ENCODE data around the gene CUX1.

Gene CUX1

GRCh38 chr7:101875283-101875846, 57.9 kb downstream of the CUX1 start:
- no peak for TF ChIP-seq GATA2 (IDR thresholded peaks at IDR 0.05; ENCODE audit: low read depth, low read length)
- no peak for TF ChIP-seq GATA3 (IDR thresholded peaks at IDR 0.05; ENCODE audit: low read depth, low read length)

GRCh38 chr7:101877882-101878591, 60.6 kb downstream of the CUX1 start:
- TF ChIP-seq GATA2 (IDR thresholded peaks at IDR 0.05; ENCODE audit: low read depth, low read length) (no peak), GATA3 (IDR thresholded peaks at IDR 0.05; ENCODE audit: low read depth, low read length) (no peak)

- no peak for TF ChIP-seq GATA3 (IDR thresholded peaks at IDR 0.05; ENCODE audit: low read depth, low read length)
- TF ChIP-seq GATA2 (IDR thresholded peaks at IDR 0.05; ENCODE audit: low read depth, low read length) = no peak
These were observed 61.5 kb downstream of the CUX1 start for GRCh38 chr7:101878938-101879337.

DNA sequence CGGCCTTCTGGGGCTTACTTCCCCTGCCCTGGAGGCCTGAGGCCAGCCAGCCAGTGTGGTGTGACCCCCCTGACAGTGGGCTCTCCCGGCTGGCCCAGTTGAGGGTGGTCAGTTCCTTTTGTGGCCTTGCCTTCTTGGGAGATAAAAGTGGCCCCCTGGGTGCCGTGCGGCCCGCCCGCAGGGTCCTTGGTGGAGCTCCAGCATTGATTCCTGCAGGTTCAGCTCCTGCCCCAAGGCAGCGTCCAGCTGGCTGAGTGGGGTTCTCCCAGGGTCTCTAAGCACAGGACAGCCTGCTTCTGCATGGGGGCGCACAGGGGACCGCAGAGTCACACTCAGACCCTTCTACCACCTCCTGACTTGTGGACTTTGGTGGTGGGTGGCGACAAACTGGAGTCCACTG, 62.1 kb downstream of the CUX1 start:
- TF ChIP-seq GATA3 (IDR thresholded peaks at IDR 0.05; ENCODE audit: low read depth, low read length) = no peak
- TF ChIP-seq GATA2 (IDR thresholded peaks at IDR 0.05; ENCODE audit: low read depth, low read length) = no peak

GRCh38 chr7:101880282-101881054, 63.0 kb downstream of the CUX1 start:
- TF ChIP-seq GATA3 (IDR thresholded peaks at IDR 0.05; ENCODE audit: low read depth, low read length) = no peak
- no peak for TF ChIP-seq GATA2 (IDR thresholded peaks at IDR 0.05; ENCODE audit: low read depth, low read length)

- TF ChIP-seq GATA3 (IDR thresholded peaks at IDR 0.05; ENCODE audit: low read depth, low read length) = no peak
- TF ChIP-seq GATA2 (IDR thresholded peaks at IDR 0.05; ENCODE audit: low read depth, low read length) = no peak
These were observed 64.6 kb downstream of the CUX1 start for GRCh38 chr7:101882005-101882421.

DNA sequence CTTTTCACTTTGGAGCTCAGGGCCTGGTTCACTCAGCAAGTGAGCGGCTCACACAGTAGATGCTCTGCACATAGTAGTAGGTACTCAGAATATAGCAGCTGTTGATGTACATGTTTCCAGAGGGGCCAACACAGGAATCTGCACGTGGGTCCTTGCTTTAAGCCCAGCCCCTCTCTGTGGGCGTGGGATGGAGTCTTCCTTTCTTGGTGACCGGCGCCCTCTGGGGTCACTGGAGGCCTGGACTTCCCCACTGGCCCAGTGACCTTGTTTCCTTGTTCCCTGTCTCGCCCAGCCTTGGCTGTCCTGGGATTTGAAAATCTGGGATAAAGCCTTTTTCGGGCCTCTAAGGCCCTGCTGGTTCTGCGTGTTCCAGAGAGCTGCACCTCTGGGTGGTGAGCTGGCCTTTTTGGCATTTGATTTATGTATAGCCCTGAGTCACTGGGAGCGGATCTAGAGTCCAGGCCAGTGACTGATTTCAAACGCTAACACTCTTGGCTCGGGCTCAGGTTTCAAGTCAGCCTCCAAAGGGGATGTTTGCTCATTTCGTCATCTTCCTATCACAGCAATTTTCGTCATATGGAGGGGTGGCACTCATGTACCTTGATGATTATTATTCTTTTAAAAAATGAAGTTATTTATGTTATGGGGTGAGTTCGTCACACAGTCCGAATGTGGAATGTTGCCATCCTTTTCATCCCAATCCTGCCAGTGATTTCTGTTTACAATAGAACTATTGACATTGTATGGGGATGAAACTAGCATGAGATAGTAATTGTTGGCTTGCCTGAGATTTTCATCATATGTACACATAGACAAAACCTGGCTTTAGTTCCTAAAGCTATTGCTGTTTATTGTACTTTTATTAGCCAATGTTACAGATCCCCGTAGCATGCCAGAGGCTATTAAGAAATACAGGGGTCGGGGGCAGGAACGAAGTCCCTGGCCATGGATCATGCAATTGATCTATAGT, 65.5 kb downstream of the CUX1 start:
- TF ChIP-seq GATA2 (IDR thresholded peaks at IDR 0.05; ENCODE audit: low read depth, low read length) (no peak), GATA3 (IDR thresholded peaks at IDR 0.05; ENCODE audit: low read depth, low read length) (no peak)

DNA sequence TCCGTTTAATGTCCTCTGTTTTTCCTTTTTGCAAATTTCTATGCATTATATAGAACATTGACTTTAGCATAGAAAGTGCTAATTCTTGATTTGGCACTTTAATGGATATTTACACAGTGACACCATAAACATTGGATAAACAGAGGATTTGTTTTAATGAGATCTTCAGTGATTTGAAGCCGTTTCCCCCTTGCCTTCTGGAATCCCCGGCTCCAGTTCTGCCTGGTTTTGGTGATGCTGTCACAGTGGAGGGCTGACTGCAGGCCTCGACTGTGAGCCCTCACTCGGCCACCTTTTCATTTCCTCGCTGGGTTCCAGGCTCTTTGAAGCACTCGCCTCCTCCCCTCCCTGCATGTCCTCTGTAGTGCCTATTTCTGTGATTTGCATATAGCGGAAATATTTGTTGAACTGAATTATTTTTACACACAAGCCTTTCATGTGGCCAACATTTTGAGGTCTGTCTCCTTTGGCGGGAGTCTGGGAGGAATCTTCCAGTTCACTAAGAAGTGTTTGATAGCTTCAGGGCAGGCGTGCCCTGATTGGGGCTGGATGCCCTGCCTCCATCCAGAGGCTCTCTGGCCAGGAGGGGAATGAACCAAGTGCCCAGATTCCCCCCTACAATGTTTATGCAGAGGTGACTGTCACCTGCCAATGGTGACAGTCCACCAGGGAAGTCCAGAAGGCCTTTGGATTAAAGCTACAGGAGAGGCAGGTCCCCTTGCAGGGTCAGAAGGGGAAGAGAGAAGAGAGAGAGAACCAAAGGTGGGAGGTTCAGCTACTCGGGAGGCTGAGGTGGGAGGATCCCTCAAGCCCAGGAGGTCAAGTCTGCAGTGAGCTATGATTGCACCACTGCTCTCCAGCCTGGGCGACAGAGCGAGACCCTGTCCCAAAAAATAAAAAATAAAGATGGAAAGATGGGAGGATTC, 67.5 kb downstream of the CUX1 start:
- TF ChIP-seq GATA3 (IDR thresholded peaks at IDR 0.05; ENCODE audit: low read depth, low read length) (no peak), GATA2 (IDR thresholded peaks at IDR 0.05; ENCODE audit: low read depth, low read length) (no peak)

- TF ChIP-seq GATA3 (IDR thresholded peaks at IDR 0.05; ENCODE audit: low read depth, low read length) (no peak), GATA2 (IDR thresholded peaks at IDR 0.05; ENCODE audit: low read depth, low read length) (no peak)
These were observed 68.2 kb downstream of the CUX1 start for GRCh38 chr7:101885597-101885955.

GRCh38 chr7:101890749-101891523, 73.5 kb downstream of the CUX1 start:
- TF ChIP-seq GATA2 (IDR thresholded peaks at IDR 0.05; ENCODE audit: low read depth, low read length) (no peak), GATA3 (IDR thresholded peaks at IDR 0.05; ENCODE audit: low read depth, low read length) (no peak)

- TF ChIP-seq GATA3 (IDR thresholded peaks at IDR 0.05; ENCODE audit: low read depth, low read length) = no peak
- no peak for TF ChIP-seq GATA2 (IDR thresholded peaks at IDR 0.05; ENCODE audit: low read depth, low read length)
These were observed 74.7 kb downstream of the CUX1 start for GRCh38 chr7:101891936-101892640.

Measured in SH-SY5Y (cell line).